GM12892 (cell line): ENCODE results near the gene STAT6.
"Not testable (repeated sequence)": the region's sequence is repeated elsewhere in the genome, so short reads cannot be mapped to it uniquely, and the experiment has no call there.

Experiments
- DNase-seq: peaks from one replicate; pipeline ENCODE4 v3.0.0; 2011; ENCODE audit not compliant: insufficient read length
- FAIRE-seq: peaks from 2 replicates; lab custom pipeline; 2011; peaks lifted over from hg19 to GRCh38; lab: Jason Lieb, UNC
- POLR2A ChIP-seq: IDR thresholded peaks from 2 replicates; pipeline ENCODE4 v1.6.1; 2011; ENCODE audit warnings: low read depth, low read length, control low read depth
- POLR2AphosphoS5 ChIP-seq: IDR thresholded peaks from 2 replicates; pipeline ENCODE4 v1.6.1; 2011; ENCODE audit warnings: low read depth, low read length, control low read depth
- TAF1 ChIP-seq: IDR thresholded peaks from 2 replicates; pipeline ENCODE4 v1.6.1; 2011; ENCODE audit warnings: low read depth, mild to moderate bottlenecking, control low read depth, low read length, borderline replicate concordance

STAT6 gene

GRCh38 chr12:57123813-57124212, 12.7 kb upstream of the STAT6 start:
- TF ChIP-seq POLR2A (no peak), TAF1 (no peak)
- DNase-seq (no peak), FAIRE-seq (no peak)

- not testable (repeated sequence) for DNase-seq, FAIRE-seq
Measured at GRCh38 chr12:57120718-57121117, 9.6 kb upstream of the STAT6 start.

- FAIRE-seq = no peak
- DNase-seq = no peak
- TF ChIP-seq TAF1 (no peak), POLR2A (no peak), POLR2AphosphoS5 (no peak)
Measured at GRCh38 chr12:57119294-57120085, 8.3 kb upstream of the STAT6 start.

- TF ChIP-seq POLR2AphosphoS5 = no peak
- DNase-seq (no peak), FAIRE-seq (no peak)
Measured at GRCh38 chr12:57118711-57119271, 7.6 kb upstream of the STAT6 start.

GRCh38 chr12:57116580-57117281, 5.6 kb upstream of the STAT6 start:
- DNase-seq (no peak), FAIRE-seq (no peak)
- no peak for TF ChIP-seq POLR2A
- no peak for TF ChIP-seq TAF1
- no peak for TF ChIP-seq POLR2AphosphoS5

- FAIRE-seq (peak; percentile 81), DNase-seq (peak; percentile 80)
- TF ChIP-seq POLR2A (no peak), POLR2AphosphoS5 (no peak), TAF1 (no peak)
Measured at GRCh38 chr12:57112492-57113294, 1.5 kb upstream of the STAT6 start.

GRCh38 chr12:57110104-57111030, 795 bp downstream of the STAT6 start:
- TF ChIP-seq POLR2A (peak; percentile 57), TAF1 (peak; percentile 41; the same call in 1 of the 2 replicates), POLR2AphosphoS5 (peak; percentile 61)
- peak; percentile 99 for FAIRE-seq
- peak; percentile 62 for DNase-seq

- peak; percentile 36 for FAIRE-seq
- peak; percentile 6 for DNase-seq
- TF ChIP-seq TAF1 = no peak
- TF ChIP-seq POLR2AphosphoS5 = no peak
- TF ChIP-seq POLR2A = no peak
Measured at GRCh38 chr12:57109207-57110103, 1.7 kb downstream of the STAT6 start.

GRCh38 chr12:57107456-57108155, 3.6 kb downstream of the STAT6 start:
- DNase-seq (no peak), FAIRE-seq (no peak)
- TF ChIP-seq POLR2AphosphoS5 = no peak
- TF ChIP-seq POLR2A = no peak
- TF ChIP-seq TAF1 = no peak
